Retinal pigment epithelial cell (primary cell): ENCODE results near the gene TOMM40L.

Experiments
- DNase-seq: peaks from one replicate; pipeline ENCODE4 v3.0.0-alpha.2; 2010; ENCODE audit warnings: low read depth
- H3K4me3 ChIP-seq: 2 replicates; pipeline ENCODE4 v1.5.1; 2011; ENCODE audit warnings: mild to moderate bottlenecking, low read length, control low read depth, moderate library complexity
- CTCF ChIP-seq: conservative IDR thresholded peaks from 2 replicates; pipeline ENCODE4 v1.5.1; 2011; ENCODE audit warnings: low read depth, low read length, control low read depth, inconsistent platforms

Gene TOMM40L

GRCh38 chr1:161266836-161267235, 41.0 kb downstream of the TOMM40L start:
- no peak overlapping the region for H3K4me3 ChIP-seq
- no peak for DNase-seq
- no peak for TF ChIP-seq CTCF

- no peak overlapping the region for H3K4me3 ChIP-seq
- DNase-seq = no peak
- TF ChIP-seq CTCF = no peak
These were observed 41.5 kb downstream of the TOMM40L start for GRCh38 chr1:161267321-161267720.

GRCh38 chr1:161273402-161273801, 47.5 kb downstream of the TOMM40L start:
- no peak for TF ChIP-seq CTCF
- DNase-seq = no peak
- H3K4me3 ChIP-seq = no peak overlapping the region

- no peak overlapping the region for H3K4me3 ChIP-seq
- TF ChIP-seq CTCF = no peak
- no peak for DNase-seq
These were observed 49.0 kb downstream of the TOMM40L start for GRCh38 chr1:161274874-161275273.
